Body of pancreas (tissue), 4 donors: Measurements from ENCODE around the gene POM121L2. TPM values are rescaled to one million over a fixed set of nuclear protein-coding genes. Genes with fewer than 3 reads are reported as not detected.

Experiments used
- ATAC-seq: fragments of 150-250 bp; one replicate; pipeline ENCODE4 v1.9.1; 2016
- DNase-seq, 4 donors: peaks; one replicate each; pipeline ENCODE4 v3.0.0-alpha.2; 2019
- H3K27ac ChIP-seq, 4 donors: fragments of 200-600 bp; sonication (generic); 1 replicate in 3 of 4; 2 replicates in 1 of 4; pipeline versions ENCODE4 v1.5.1 to v1.6.1; 2016 to 2019; ENCODE audit warnings: mild to moderate bottlenecking in 1 of 4, mixed read lengths in 1 of 4, moderate library complexity in 1 of 4
- H3K27me3 ChIP-seq, 2 donors: fragments of 200-600 bp; sonication (generic); one replicate each; pipeline ENCODE4 v1.6.0; 2016; ENCODE audit warnings: mild to moderate bottlenecking in 1 of 2
- H3K36me3 ChIP-seq, 2 donors: fragments of 200-600 bp; sonication (generic); replicated peaks in 1 of 2; 2 replicates each; pipeline ENCODE4 v1.5.1; 2016; ENCODE audit warnings: low read depth in 2 of 2; ENCODE audit not compliant: insufficient read depth in 1 of 2
- H3K4me1 ChIP-seq: fragments of 200-600 bp; sonication (generic); one replicate; pipeline ENCODE4 v1.6.0; 2016
- H3K4me3 ChIP-seq, 2 donors: fragments of 200-600 bp; sonication (generic); 1 replicate in 1 of 2; 2 replicates in 1 of 2; pipeline ENCODE4 v1.5.1; 2016 to 2019
- H3K9me3 ChIP-seq, 3 donors: fragments of 200-600 bp; sonication (generic); 1 replicate in 2 of 3; 2 replicates in 1 of 3; pipeline ENCODE4 v1.5.1; 2016
- CTCF ChIP-seq, 7 experiments: fragments of 450-650 bp in 4 of 7; fragments of 200-600 bp in 3 of 7; sonication (generic) in 3 of 7; IDR thresholded peaks; one replicate each; pipeline ENCODE4 v1.5.1; 2016 to 2019; ENCODE audit warnings: antibody characterized with exemption in 7 of 7
- POLR2A ChIP-seq, 3 donors: fragments of 450-650 bp; IDR thresholded peaks; one replicate each; pipeline ENCODE4 v1.6.1; 2016; ENCODE audit warnings: antibody characterized with exemption in 3 of 3, mild to moderate bottlenecking in 2 of 3
- WGBS, 2 donors: methylation state at CpG; one replicate each; pipeline ENCODE4 v1.1.5; 2017; 5-methylcytosine and 5-hydroxymethylcytosine counted together
- intact Hi-C: fragments of 100-400 bp; cut with DNase I; formaldehyde crosslinking; loops from one replicate; pipeline ENCODE4 v1.15.1; 2023
- total RNA-seq, 2 donors: library from RNA; depleted of rRNA; stranded (reverse); fragments of >200 nt; gene quantifications; one replicate each; pipeline ENCODE4 v1.1.0, GENCODE V29; 2016

The POM121L2 gene
- total RNA-seq, 2 donors from 2014 or later, result not detected

DNA sequence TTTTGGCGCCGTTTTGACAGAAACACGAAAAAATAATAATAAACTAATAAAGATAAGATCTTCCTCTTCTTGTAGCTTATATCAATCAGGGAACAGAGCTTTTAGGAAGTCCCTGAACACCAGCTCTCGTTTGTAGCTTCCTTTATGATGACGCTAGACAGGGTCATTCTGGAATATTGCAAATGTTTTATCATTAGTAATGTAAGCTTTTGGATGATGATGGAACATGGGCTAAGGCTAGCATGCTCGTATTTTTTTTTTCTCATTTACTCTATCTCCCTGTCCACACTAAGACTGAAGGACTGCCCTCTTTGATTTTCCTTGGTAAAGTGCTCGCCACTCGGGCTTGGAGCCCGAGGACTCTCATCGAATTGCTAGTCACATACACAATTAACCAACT lies 22.1 kb upstream of the POM121L2 start:
- H3K27me3 ChIP-seq, result peaks cover 0 to 4% of the 10 kb centered on the region in 2 donors

GRCh38 chr6:27333642-27334040 lies 21.6 kb upstream of the POM121L2 start:
- H3K27ac ChIP-seq, result no peak overlapping the region
- no peaks in the 10 kb centered on the region for H3K36me3 ChIP-seq
- H3K4me1 ChIP-seq, result peaks cover 7% of the 10 kb centered on the region
- no peaks in the 10 kb centered on the region for H3K9me3 ChIP-seq
- ATAC-seq (no peak), DNase-seq (no peak)
- H3K4me3 ChIP-seq, result no peak overlapping the region
- peaks cover 0 to 4% of the 10 kb centered on the region in 2 donors for H3K27me3 ChIP-seq
- intact Hi-C loops, result no loop called here
- 51 to 60% methylated on average over 3 of the region's 3 CpGs for WGBS, 2 donors
- TF ChIP-seq CTCF (IDR thresholded peaks at IDR 0.05) (no peak), POLR2A (IDR thresholded peaks at IDR 0.05) (no peak)

More for the DNA sequence above, 22.1 kb upstream of the POM121L2 start:
- ATAC-seq (no peak), DNase-seq (no peak)
- H3K4me3 ChIP-seq, result no peak overlapping the region
- intact Hi-C loops, result no loop called here
- TF ChIP-seq POLR2A (IDR thresholded peaks at IDR 0.05) (no peak), CTCF (IDR thresholded peaks at IDR 0.05) (no peak)
- H3K9me3 ChIP-seq, result no peaks in the 10 kb centered on the region
- H3K4me1 ChIP-seq, result peaks cover 7% of the 10 kb centered on the region
- H3K27ac ChIP-seq, result no peak overlapping the region
- 52 to 67% methylated on average over 10 of the region's 10 CpGs for WGBS, 2 donors
- H3K36me3 ChIP-seq, result no peaks in the 10 kb centered on the region

GRCh38 chr6:27332692-27333641 lies 20.9 kb upstream of the POM121L2 start:
- no peak for TF ChIP-seq CTCF (IDR thresholded peaks at IDR 0.05)
- no peak for TF ChIP-seq POLR2A (IDR thresholded peaks at IDR 0.05)
- peaks cover 0 to 4% of the 10 kb centered on the region in 2 donors for H3K27me3 ChIP-seq
- intact Hi-C loops, result no loop called here

GRCh38 chr6:27327023-27327738 lies 15.1 kb upstream of the POM121L2 start:
- DNase-seq (no peak), ATAC-seq (no peak)
- Histone ChIP-seq H3K9me3 (no peaks in the 10 kb centered on the region), H3K27ac (no peak overlapping the region), H3K4me3 (no peak overlapping the region), H3K36me3 (no peaks in the 10 kb centered on the region), H3K4me1 (no peaks in the 10 kb centered on the region), H3K27me3 (peaks cover 0 to 6% of the 10 kb centered on the region in 2 donors)
- WGBS, 2 donors, result 19 to 26% methylated on average over 1 of the region's 1 CpG
- TF ChIP-seq POLR2A (IDR thresholded peaks at IDR 0.05), result no peak
- no peak for TF ChIP-seq CTCF (IDR thresholded peaks at IDR 0.05)
- intact Hi-C loops, result no loop called here

More at GRCh38 chr6:27332692-27333641, 20.9 kb upstream of the POM121L2 start:
- H3K9me3 ChIP-seq, result no peaks in the 10 kb centered on the region
- H3K36me3 ChIP-seq, result no peaks in the 10 kb centered on the region
- WGBS, 2 donors, result 4 to 8% methylated on average over 32 of the region's 32 CpGs
- no peak overlapping the region for H3K4me3 ChIP-seq
- no peak overlapping the region for H3K27ac ChIP-seq
- H3K4me1 ChIP-seq, result peaks cover 7% of the 10 kb centered on the region
- DNase-seq, result peak in 3 of 4 donors; percentile 17 to 39 (median 23)
- peak; percentile 9 for ATAC-seq
